Loucy (cell line): Measurements from ENCODE around the gene PLEKHA5.
"Not testable (repeated sequence)": the region's sequence is repeated elsewhere in the genome, so short reads cannot be mapped to it uniquely, and the experiment has no call there.

ENCODE experiments used
- H2AFZ ChIP-seq: fragments of 200-600 bp; sonication (generic); 2 replicates; pipeline ENCODE4 v1.6.0; 2016; ENCODE audit warnings: antibody characterized with exemption, mild to moderate bottlenecking, low read length, moderate library complexity
- H3F3A ChIP-seq: fragments of 200-600 bp; 2 replicates; pipeline ENCODE4 v1.6.0; 2016; ENCODE audit warnings: antibody characterized with exemption, low read depth, mild to moderate bottlenecking
- H3K27me3 ChIP-seq: fragments of 200-600 bp; sonication (generic); 2 replicates; pipeline ENCODE4 v1.6.1; 2014; ENCODE audit warnings: low read length, mild to moderate bottlenecking; ENCODE audit not compliant: insufficient read depth, poor library complexity, severe bottlenecking
- H3K36me3 ChIP-seq: fragments of 200-600 bp; sonication (generic); 2 replicates; pipeline ENCODE4 v1.6.1; 2016; ENCODE audit warnings: low read length; ENCODE audit not compliant: insufficient read depth
- H3K4me1 ChIP-seq: fragments of 200-600 bp; sonication (generic); 2 replicates; pipeline ENCODE4 v1.5.1; 2014; ENCODE audit warnings: low read length, mild to moderate bottlenecking; ENCODE audit not compliant: insufficient read depth, poor library complexity, severe bottlenecking
- H3K4me2 ChIP-seq: fragments of 200-600 bp; sonication (generic); 2 replicates; pipeline ENCODE4 v1.6.0; 2014; ENCODE audit warnings: antibody characterized with exemption, low read length, low read depth, mild to moderate bottlenecking; ENCODE audit not compliant: poor library complexity, severe bottlenecking
- H3K4me3 ChIP-seq: fragments of 200-600 bp; sonication (generic); 2 replicates; pipeline ENCODE4 v1.5.1; 2014; ENCODE audit warnings: low read length, mild to moderate bottlenecking, mixed read lengths; ENCODE audit not compliant: poor library complexity, severe bottlenecking
- H3K79me2 ChIP-seq: fragments of 200-600 bp; sonication (generic); 2 replicates; pipeline ENCODE4 v1.6.1; 2014; ENCODE audit warnings: low read length; ENCODE audit not compliant: insufficient read depth
- H3K9ac ChIP-seq: fragments of 200-600 bp; sonication (generic); 2 replicates; pipeline ENCODE4 v1.6.0; 2014; ENCODE audit warnings: mild to moderate bottlenecking, low read depth, low read length, moderate library complexity; ENCODE audit not compliant: poor library complexity, severe bottlenecking
- H3K9me2 ChIP-seq: fragments of 200-600 bp; sonication (generic); replicated peaks from 2 replicates; pipeline ENCODE4 v1.6.1; 2016; ENCODE audit warnings: low read depth, low read length, mixed read lengths
- H3K9me3 ChIP-seq: fragments of 200-600 bp; sonication (generic); 2 replicates; pipeline ENCODE4 v1.6.1; 2014; ENCODE audit warnings: mild to moderate bottlenecking, antibody characterized with exemption, low read length, low read depth; ENCODE audit not compliant: insufficient read depth
- H4K20me1 ChIP-seq: fragments of 200-600 bp; sonication (generic); 2 replicates; pipeline ENCODE4 v1.6.0; 2014; ENCODE audit warnings: antibody characterized with exemption, low read length, mild to moderate bottlenecking; ENCODE audit not compliant: insufficient read depth, poor library complexity, severe bottlenecking
- EZH2phosphoT487 ChIP-seq: fragments of 200-600 bp; IDR thresholded peaks from 2 replicates; pipeline ENCODE4 v1.6.1; 2018; ENCODE audit warnings: antibody characterized with exemption, mild to moderate bottlenecking, moderate library complexity, borderline replicate concordance
- TF ChIP-seq, protein P1 (sequence below): fragments of 200-600 bp; sonication (generic); conservative IDR thresholded peaks from 2 replicates; pipeline ENCODE4 v1.5.1; 2014; ENCODE audit warnings: mild to moderate bottlenecking, antibody characterized with exemption, low read length

Gene PLEKHA5

DNA sequence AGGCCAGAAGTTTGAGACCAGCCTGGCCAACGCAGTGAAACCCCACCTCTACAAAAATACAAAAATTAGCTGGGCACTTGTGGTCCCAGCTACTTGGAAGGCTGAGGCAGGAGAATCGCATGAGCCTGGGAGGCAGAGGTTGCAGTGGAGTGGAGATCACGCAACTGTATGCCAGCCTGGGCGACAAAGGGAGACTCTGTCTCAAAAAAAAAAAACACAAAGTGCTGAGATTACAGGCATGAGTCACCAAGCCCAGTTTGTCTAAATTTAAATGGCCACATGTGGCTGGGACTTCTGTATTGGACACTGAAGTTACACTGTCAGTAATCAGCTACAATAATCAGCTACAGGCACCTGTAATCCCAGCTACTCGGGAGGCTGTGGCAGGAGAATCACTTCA is 208.9 kb downstream of the PLEKHA5 start:
- Histone ChIP-seq H3K79me2 (no peaks in the 10 kb centered on the region), H3K4me3 (no peak overlapping the region), H3K36me3 (peaks cover 15% of the 10 kb centered on the region; the same call in 1 of the 2 replicates), H3F3A (no peaks in the 10 kb centered on the region), H3K9me3 (no peaks in the 10 kb centered on the region), H3K9ac (no peak overlapping the region), H4K20me1 (no peaks in the 10 kb centered on the region), H3K4me2 (no peak overlapping the region), H3K27me3 (no peaks in the 10 kb centered on the region), H2AFZ (no peak overlapping the region), H3K4me1 (no peaks in the 10 kb centered on the region), H3K9me2 (no peaks in the 10 kb centered on the region)
- no peak for TF ChIP-seq EZH2phosphoT487
- TF ChIP-seq, protein P1, sequence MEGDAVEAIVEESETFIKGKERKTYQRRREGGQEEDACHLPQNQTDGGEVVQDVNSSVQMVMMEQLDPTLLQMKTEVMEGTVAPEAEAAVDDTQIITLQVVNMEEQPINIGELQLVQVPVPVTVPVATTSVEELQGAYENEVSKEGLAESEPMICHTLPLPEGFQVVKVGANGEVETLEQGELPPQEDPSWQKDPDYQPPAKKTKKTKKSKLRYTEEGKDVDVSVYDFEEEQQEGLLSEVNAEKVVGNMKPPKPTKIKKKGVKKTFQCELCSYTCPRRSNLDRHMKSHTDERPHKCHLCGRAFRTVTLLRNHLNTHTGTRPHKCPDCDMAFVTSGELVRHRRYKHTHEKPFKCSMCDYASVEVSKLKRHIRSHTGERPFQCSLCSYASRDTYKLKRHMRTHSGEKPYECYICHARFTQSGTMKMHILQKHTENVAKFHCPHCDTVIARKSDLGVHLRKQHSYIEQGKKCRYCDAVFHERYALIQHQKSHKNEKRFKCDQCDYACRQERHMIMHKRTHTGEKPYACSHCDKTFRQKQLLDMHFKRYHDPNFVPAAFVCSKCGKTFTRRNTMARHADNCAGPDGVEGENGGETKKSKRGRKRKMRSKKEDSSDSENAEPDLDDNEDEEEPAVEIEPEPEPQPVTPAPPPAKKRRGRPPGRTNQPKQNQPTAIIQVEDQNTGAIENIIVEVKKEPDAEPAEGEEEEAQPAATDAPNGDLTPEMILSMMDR: no peak

DNA sequence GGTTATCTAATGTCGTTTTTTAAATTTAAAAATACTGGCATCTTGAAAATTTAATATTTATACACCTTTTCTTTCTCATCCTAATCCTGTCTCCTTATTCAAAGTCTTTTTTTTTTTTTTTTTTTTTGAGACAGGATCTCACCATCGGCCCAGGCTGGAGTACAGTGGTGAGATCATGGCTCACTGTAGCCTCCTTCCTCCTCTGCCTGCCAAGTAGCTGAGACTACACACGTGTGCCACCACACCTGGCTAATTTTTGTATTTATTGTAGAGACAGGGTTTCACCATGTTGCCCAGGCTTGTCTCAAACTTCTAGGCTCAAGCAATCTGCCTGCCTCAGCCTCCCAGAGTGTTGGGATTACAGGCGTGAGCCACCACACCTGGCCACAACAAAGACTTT is 221.3 kb downstream of the PLEKHA5 start:
- H4K20me1 ChIP-seq, H3K4me1 ChIP-seq, H3K9me3 ChIP-seq, H3K4me2 ChIP-seq, H2AFZ ChIP-seq, H3K9me2 ChIP-seq, H3K9ac ChIP-seq, H3K27me3 ChIP-seq, H3F3A ChIP-seq, H3K79me2 ChIP-seq, H3K4me3 ChIP-seq: not testable (repeated sequence)
- peaks cover 17% of the 10 kb centered on the region for H3K36me3 ChIP-seq

DNA sequence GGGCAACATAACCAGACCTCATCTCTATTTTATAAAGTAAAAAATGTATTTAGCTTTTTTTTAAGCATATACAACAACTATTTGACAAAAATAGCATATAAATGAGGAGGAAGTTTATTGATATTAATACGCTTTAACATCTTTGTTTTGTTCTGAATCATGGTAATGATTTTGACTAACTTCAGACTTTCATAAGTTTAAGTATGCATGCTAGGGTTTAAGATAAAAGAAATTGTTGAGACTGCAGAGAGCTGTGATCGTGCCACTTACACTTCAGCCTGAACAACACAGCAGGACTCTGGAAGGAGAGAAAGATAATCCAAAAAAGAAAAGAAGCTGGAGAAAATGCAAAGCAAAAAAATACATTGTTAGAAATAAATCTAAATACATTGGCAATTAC is 221.8 kb downstream of the PLEKHA5 start:
- Histone ChIP-seq H2AFZ (no peak overlapping the region), H4K20me1 (no peaks in the 10 kb centered on the region), H3K9ac (no peak overlapping the region), H3F3A (no peaks in the 10 kb centered on the region), H3K4me3 (no peak overlapping the region), H3K9me3 (no peaks in the 10 kb centered on the region), H3K36me3 (peaks cover 17% of the 10 kb centered on the region), H3K4me1 (no peaks in the 10 kb centered on the region), H3K27me3 (no peaks in the 10 kb centered on the region), H3K4me2 (no peak overlapping the region), H3K79me2 (no peaks in the 10 kb centered on the region), H3K9me2 (no peaks in the 10 kb centered on the region)
- TF ChIP-seq, protein P1: no peak
- no peak for TF ChIP-seq EZH2phosphoT487

DNA sequence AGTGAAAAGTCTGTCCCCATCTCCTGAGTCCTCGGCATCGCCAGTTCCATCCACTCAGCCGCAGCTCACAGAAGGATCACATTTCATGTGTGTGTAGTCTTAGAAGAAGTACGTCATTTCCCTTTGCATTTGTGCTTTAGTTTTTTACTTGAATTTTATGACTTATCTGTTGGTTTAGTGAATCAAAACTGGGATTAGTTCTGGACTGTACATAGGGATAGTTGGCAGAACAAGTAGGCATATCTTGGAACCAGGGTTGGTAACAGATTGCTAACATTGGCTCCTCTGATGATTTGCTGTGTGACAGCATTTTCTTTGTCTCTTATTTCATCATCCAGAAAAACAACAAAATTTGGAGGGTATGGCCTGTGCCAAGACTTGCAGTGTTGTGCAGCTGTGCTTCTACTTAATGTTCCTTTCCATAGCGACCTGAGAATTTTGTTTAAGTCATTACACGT is 240.2 kb downstream of the PLEKHA5 start:
- no peaks in the 10 kb centered on the region for H3K79me2 ChIP-seq
- H3K4me2 ChIP-seq: no peak overlapping the region
- H3K9me2 ChIP-seq: no peaks in the 10 kb centered on the region
- H4K20me1 ChIP-seq: no peaks in the 10 kb centered on the region
- H3K4me3 ChIP-seq: no peak overlapping the region
- no peaks in the 10 kb centered on the region for H3F3A ChIP-seq
- H3K4me1 ChIP-seq: no peaks in the 10 kb centered on the region
- no peak for TF ChIP-seq EZH2phosphoT487
- TF ChIP-seq, protein P1: no peak
- no peak overlapping the region for H2AFZ ChIP-seq
- H3K36me3 ChIP-seq: no peaks in the 10 kb centered on the region
- H3K27me3 ChIP-seq: no peaks in the 10 kb centered on the region
- no peak overlapping the region for H3K9ac ChIP-seq
- H3K9me3 ChIP-seq: no peaks in the 10 kb centered on the region
